NT2/D1 (cell line): Measurements from ENCODE around the gene DHX32.
"Not testable (repeated sequence)": the region's sequence is repeated elsewhere in the genome, so short reads cannot be mapped to it uniquely, and the experiment has no call there.

Experiments
- DNase-seq: peaks from one replicate; pipeline ENCODE4 v3.0.0-alpha.2; 2011; ENCODE audit warnings: low read depth, low spot score
- H3K27me3 ChIP-seq: 2 replicates; pipeline ENCODE4 v1.6.0; 2011; ENCODE audit warnings: mild to moderate bottlenecking; ENCODE audit not compliant: insufficient read length, insufficient read depth
- H3K36me3 ChIP-seq: 2 replicates; pipeline ENCODE4 v1.6.1; 2011; ENCODE audit warnings: mild to moderate bottlenecking, low read length, mixed read lengths; ENCODE audit not compliant: insufficient read depth, insufficient read length
- H3K4me1 ChIP-seq: 2 replicates; pipeline ENCODE4 v1.5.1; 2011; ENCODE audit not compliant: insufficient read depth, insufficient read length
- H3K4me3 ChIP-seq: 2 replicates; pipeline ENCODE4 v1.5.1; 2011; ENCODE audit warnings: low read depth; ENCODE audit not compliant: insufficient read length
- H3K9ac ChIP-seq: 2 replicates; pipeline ENCODE4 v1.6.0; 2011; ENCODE audit warnings: low read depth; ENCODE audit not compliant: insufficient read length
- H3K9me3 ChIP-seq: 2 replicates; pipeline ENCODE4 v1.5.1; 2011; ENCODE audit warnings: mild to moderate bottlenecking, low read length; ENCODE audit not compliant: insufficient read depth
- SUZ12 ChIP-seq: IDR thresholded peaks from 2 replicates; pipeline ENCODE4 v1.6.1; 2011; ENCODE audit not compliant: insufficient read length, insufficient read depth; ENCODE audit errors: extremely low read depth
- YY1 ChIP-seq: IDR thresholded peaks from 2 replicates; pipeline ENCODE4 v1.6.1; 2011; ENCODE audit not compliant: insufficient read length, insufficient read depth
- ZNF274 ChIP-seq: IDR thresholded peaks from 2 replicates; pipeline ENCODE4 v1.6.1; 2011; ENCODE audit warnings: mild to moderate bottlenecking, low read depth, low read length

Gene DHX32

DNA sequence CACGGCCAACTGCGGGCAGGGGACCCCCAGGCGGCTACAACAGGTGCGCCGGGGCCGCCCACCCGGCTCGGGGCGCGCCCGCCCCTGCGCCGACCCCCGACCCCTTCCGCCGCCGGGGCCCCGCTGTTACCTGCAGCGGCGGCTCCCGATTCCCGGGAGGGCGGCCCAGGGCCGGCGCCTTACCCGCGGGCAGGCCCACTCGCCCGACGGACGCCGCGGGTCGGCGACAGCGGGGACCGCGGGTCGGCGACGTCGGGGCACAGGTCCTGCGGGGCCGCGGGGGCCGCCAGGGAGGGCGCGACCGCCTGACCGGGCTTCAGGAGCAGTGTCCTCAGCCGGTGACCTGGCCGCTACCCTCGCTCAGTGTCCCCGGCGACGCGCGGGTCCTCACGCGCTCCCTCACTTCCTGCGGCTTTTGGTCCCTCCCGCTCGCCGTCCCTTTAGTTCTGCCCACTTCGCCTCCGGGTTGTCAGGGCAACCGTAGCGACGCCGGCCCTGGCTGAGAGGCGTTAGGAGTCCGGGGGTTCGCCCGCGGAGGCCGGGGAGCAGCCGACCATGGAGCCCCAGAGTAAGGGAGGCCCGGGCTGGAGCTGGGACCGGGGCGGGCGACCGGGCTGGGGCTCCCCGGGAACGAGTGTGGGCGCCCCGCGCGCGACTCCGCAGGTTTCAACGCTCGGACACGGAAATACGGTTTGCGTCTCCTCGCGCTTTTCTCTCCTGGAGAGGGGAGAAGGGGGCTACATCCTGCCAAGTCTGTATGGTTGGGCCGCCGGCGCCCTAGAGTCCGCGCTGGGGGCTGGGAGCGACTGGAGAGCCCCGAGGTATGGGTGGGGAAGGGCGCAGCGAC, 15.2 kb upstream of the DHX32 start, which contains the start of gene FANK1:
Gene FANK1 (plus strand): TSS at position 477 of the 847 bp plus-strand sequence. CDS start 79 bp downstream, at position 556.
- not testable (repeated sequence) for H3K4me1 ChIP-seq, H3K9me3 ChIP-seq, H3K27me3 ChIP-seq, H3K36me3 ChIP-seq
- peak; percentile 58 for DNase-seq
- peak within 1 kb of the TSS; percentile 49 for H3K4me3 ChIP-seq
- H3K9ac ChIP-seq, result peak within 1 kb of the TSS; percentile 61

DNA sequence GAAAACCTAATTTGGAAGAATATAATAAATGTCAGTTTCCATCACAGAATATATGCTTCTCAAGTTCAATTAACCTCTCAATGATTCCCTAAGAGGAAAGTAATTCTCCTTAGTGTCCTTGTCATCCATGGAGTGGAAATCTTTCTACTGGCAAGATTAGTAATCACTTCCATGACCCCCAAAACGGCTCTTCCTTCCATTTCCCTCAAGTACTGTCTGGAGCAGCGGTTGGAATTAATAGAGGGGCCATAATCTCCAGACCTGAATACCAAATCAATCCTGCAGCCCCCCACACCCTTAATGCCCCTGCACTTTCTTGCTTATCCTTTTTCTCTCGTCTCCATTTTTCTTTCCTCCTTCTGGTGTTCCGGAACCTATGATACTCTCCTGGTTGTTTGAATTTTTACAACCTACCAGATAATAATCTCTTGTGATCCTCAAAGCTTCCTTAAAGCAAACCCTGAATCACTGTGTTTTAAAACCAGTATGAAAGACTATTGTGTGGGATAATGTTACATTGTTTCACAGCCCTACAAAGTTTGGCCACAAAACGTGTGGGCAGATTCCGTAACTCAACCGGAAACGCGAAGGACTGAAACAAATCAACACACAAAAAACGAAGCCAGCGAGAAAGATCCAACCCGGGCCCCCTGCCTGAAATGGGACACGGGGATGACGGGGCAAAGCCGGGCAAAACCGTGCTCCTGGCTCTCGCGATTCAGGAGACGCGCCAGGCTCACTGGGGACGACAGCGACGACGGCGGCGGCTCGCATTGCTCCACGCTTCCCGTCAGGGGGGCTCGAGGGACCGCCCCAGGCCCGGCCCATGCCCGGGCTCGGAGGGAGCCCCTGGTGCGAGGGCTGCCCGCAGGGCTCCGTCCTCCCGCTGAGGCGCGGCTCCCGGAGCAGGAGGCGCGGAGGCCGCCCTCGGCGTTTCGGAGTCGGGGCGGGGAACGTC, 14.3 kb upstream of the DHX32 start:
- H3K4me3 ChIP-seq, result peak overlapping the region; percentile 32
- not testable (repeated sequence) for H3K4me1 ChIP-seq, H3K27me3 ChIP-seq, H3K36me3 ChIP-seq, DNase-seq, H3K9me3 ChIP-seq
- peak overlapping the region; percentile 33 for H3K9ac ChIP-seq

DNA sequence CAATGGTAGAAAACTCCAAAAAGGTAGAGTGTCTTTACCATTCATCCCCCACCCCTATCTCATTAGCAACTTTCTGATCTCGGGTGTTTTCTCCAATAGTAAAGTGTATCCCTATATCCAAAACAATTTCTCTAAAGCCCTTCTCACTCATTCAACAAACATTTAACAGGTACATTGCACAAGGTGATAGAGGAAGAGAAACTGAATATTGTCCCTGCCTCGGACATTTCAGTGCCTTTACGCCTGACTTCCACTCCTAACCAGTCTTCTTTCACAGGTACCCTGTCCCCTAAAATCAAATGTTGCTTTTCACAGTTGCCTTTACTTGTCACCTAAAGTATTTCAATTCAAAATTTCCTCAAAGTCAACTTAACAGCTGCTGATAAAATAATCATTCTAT, 13.1 kb upstream of the DHX32 start:
- not testable (repeated sequence) for H3K27me3 ChIP-seq, H3K9ac ChIP-seq, H3K4me1 ChIP-seq, H3K4me3 ChIP-seq, DNase-seq, H3K9me3 ChIP-seq, H3K36me3 ChIP-seq

DNA sequence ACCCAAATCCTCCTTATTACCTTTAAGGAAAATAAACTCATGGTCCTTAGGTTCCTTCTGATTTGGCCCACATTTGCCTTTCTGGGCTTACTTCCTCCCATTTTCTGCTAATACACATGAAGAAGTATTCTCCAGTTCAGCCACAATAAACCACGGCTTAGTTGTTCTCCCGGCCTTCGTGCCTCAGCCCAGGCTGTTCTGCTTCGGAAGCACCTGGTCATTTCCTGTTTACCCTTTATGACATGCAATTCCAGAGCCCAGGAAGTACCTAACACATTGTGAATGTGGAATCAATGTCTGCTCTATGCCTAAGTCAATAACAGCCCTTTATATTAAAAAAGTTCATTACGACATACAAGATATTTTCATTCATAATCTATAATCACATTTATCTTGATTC, 11.3 kb upstream of the DHX32 start:
- H3K4me3 ChIP-seq, H3K36me3 ChIP-seq, H3K4me1 ChIP-seq, H3K9ac ChIP-seq, DNase-seq, H3K9me3 ChIP-seq, H3K27me3 ChIP-seq: not testable (repeated sequence)

DNA sequence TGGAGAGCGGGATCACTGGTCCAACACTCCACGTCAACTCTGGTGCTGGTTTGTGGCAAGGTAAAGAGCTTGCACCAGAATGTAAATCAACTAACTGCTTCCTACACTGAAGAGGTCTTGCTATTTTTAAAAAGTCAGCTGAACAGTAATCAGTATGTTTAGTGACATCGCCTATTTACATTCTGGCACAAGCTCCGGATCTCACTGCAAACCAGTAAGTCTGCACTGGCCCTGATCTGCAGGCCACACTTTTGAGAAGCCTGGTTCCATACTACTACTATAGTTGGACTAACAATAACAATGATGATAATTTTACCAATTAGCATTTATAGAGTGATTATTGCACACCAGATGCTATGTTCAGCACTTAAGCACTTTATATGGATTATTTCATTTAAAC, 8.3 kb upstream of the DHX32 start:
- not testable (repeated sequence) for H3K27me3 ChIP-seq, H3K9me3 ChIP-seq, H3K36me3 ChIP-seq, DNase-seq, H3K4me1 ChIP-seq, H3K9ac ChIP-seq, H3K4me3 ChIP-seq

DNA sequence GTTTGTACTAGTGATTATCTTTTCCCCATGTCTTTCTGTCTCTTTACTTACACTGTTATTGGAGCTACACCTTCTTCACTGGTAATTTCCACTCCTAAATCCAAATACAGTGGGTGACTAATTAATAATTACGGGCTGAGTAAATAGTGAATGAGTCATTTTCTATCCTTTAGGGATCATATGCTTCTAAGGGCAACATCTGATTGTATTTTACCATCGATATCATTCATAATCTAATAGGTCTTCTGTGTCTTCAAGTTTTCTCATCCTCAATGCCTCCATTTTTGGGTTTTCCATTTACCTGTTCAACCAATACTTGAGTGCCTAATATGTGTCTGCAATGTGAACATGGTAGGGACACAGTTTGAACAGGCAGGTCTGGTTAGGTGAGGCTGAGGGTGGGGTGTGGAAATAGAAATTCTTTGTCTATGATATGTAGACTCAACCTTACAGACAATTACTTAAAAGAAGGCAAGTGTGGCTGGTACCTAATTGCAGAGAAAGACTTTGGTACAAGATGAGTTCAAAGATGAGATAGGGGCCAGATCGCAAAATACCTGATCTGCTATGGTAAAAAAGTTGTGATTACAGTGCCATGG, 5.9 kb upstream of the DHX32 start:
- Histone ChIP-seq H3K4me1 (no peaks in the 10 kb centered on the region), H3K4me3 (no peak overlapping the region)
- TF ChIP-seq SUZ12 (no peak), YY1 (no peak), ZNF274 (no peak)

DNA sequence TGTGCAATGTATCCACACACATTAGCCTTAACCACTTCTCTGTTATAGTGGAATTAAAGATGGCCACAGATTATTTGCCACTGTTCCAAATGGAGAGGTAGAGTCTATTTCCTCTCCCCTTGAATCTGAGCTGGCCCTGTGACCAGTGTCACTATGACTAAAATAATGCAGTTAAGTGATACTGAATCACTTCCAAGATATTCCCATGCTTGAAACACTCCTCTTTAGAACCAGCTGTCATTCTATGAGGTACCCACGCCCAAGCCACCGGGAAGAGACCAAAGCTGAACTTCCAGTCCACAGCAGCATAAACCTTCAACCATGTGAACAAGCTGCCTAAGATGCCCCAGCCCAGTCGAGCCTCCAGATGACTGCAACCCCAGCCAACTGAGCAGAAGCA, 2.1 kb upstream of the DHX32 start:
- Histone ChIP-seq H3K4me3 (no peak overlapping the region), H3K36me3 (peaks cover 5% of the 10 kb centered on the region), H3K27me3 (no peaks in the 10 kb centered on the region), H3K4me1 (peaks cover 2% of the 10 kb centered on the region), H3K9ac (no peak overlapping the region), H3K9me3 (no peaks in the 10 kb centered on the region)
- TF ChIP-seq ZNF274 (no peak), SUZ12 (no peak), YY1 (no peak)
- DNase-seq, result no peak

More for the DNA sequence above, 5.9 kb upstream of the DHX32 start:
- Histone ChIP-seq H3K36me3 (peaks cover 5% of the 10 kb centered on the region), H3K9ac (no peak overlapping the region), H3K27me3 (no peaks in the 10 kb centered on the region), H3K9me3 (no peaks in the 10 kb centered on the region)
- no peak for DNase-seq
